ENCODE results near the gene LMX1A.
A peak's percentile ranks its signal among the peaks of the same experiment; 100 is the strongest.

LMX1A gene

GRCh38 chr1:165367375-165367993, 11.0 kb upstream of the LMX1A start:
- DNase-seq, result peak; percentile 62

DNA sequence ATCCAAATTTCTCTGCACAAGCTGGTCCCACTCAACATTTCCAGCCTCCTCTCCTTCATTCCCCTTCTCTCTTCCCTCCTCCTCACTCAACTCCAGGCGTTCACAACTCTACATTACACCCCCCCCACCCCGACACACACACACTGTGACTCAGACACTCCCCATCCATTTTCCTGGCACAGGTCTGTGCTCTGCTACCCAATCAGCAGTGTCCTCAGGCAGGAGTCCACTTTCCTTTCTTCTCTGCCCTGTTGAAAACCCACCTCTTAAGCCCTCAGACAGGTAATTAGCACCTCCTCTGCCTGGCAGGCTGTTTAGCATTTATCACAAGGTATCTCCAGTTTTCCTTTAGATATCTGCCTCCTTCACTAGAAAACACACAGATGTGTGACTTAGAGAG, 8.8 kb upstream of the LMX1A start:
- DNase-seq, result no peak

GRCh38 chr1:165364568-165365133, 8.1 kb upstream of the LMX1A start:
- no peak for DNase-seq

- no peak for DNase-seq
Measured at GRCh38 chr1:165356876-165357275, 361 bp upstream of the LMX1A start.

DNA sequence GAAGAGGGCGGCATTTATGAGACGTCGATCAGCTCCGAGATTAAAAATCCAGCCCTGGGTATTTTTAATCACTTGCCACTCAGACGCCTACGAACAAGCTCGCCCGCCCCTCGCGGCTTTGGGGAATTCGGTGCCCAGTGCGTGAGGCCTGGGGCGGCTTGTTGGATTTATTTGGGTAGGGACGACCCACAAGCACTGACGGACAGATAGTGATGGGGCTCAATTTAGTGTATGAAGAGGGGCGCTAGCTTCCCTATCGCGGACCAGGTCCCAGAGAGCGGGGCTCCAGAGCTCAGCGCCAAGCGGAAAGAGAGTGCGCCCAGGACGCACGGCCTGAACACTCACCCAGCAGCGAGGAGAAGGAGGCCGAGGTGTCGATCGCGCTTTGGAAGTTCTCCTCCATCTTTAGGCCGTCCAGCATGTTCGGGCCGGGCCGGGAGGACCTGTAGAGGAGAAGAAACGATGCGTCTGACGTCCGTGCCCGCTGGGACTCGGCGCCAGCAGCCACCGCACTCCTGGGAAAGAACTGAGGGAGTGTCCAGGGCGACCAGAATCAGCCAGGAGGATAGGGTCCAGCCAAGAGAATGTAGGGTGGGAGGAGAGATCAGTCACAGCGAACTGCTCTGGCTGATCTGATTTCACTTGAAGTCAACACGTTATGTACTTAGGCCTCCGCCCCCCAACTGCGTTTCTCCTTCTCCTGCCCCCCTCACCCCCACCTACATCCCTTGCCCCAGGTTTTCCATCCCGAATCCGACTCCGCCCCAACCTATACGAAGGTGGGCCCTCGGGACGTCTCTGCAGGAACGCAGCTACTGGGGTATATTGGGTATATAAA, 1.2 kb downstream of the LMX1A start:
- DNase-seq, result no peak

DNA sequence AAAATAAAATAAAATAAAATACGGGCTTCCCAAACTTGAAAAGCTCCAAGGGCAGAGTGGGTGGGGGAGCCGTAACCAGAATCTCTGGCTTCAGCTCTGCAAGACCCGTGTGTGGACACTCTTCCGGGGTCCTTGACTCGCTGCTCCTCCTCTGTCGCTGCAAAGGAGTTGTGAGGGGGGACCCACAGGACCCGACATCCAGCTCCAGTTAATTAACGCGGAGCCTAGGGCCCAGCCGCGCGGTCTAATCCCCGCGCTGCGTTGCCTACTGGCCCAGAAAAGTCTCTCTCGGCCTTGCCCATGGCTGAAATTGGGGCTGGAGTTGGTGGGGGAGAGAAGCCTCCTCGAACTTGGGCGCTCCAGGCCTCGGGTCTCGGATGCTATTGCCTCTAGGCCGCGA, 1.8 kb downstream of the LMX1A start:
- no peak for DNase-seq

DNA sequence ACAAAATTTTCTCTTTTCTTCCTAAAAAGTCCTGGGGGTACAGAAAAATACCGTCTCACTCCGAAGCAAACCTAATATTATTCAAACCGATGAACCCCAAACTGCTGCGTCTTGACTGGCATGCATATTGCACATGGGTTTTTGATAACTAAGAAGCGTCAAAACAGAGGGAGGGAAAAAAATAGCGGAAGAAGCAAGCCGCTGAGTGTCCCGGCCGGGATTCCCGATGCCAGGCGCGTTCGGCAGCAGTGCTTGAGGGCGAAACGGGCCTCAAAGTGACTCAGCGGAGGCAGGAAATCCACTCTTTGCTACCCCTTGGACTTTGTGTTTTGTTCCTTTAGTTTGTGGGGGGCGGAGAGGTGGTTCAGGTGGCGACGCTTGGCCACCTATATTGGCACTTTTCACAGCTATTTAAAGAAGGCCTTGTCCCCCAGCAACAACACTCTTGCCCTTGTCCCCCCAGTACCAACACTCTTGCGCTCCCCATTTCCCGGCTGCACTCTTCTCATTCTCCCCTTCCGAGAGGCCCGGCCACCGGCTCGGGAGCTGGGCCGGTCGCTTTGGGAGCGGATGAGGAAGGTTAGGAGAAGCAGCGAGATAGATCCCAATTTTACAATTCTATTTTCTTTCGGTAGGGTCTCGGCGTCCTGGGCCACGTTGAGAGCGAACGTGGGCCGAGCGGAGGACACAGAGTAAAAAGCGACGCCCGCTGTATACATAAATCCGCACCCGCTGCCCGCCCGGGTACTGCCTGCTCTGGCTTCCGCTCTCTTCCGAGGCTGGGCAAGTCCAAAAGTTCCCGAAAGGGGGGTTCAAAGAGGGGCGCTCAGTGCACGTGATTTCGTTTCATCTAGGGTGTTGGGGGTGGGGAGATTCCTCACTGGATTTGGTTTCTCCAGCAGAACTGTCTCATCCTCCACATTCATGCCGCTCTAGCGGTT, 2.5 kb downstream of the LMX1A start:
- no peak for DNase-seq

DNA sequence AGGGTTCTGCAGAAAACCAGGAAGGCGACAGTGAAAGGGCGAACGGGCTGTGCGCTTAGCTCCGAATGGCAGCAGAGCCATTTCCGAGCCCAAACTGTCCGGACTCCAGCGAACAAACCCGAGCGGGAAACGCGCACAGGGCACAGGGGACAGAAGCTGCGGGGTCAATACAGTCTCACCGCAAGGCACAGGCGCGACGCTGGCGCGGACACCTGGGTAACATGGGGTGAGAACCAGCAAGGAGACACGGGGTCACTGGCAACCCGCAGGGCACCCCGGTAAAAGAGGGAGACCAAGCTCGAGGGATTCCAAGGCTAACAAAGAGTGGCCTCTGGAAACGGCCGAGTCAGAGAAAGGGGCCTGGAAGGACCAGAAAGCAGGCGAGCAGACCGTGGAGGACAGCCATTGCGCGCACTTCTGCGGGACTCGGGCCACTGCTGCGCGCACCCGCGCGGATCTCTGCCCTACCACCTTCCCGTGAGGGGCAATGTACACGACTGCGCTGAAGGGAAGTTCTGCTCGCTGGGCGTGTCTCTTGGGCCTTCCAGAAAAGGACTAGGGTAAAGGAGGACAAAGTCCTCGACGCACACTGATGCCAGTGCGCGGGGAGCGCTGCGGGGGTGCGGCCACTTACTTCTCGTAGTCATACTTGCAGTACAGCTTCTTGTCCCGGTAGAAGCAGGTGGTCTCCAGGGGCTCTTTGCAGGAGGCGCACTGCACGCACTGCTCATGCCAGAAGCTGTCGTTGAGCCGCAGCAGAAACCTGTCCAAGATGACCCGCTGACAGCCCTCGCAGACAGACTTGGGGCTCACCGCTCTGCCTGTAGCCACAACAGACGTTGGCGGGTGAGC, 3.8 kb downstream of the LMX1A start:
- no peak for DNase-seq

GRCh38 chr1:165351863-165352441, 4.6 kb downstream of the LMX1A start:
- DNase-seq, result no peak

DNA sequence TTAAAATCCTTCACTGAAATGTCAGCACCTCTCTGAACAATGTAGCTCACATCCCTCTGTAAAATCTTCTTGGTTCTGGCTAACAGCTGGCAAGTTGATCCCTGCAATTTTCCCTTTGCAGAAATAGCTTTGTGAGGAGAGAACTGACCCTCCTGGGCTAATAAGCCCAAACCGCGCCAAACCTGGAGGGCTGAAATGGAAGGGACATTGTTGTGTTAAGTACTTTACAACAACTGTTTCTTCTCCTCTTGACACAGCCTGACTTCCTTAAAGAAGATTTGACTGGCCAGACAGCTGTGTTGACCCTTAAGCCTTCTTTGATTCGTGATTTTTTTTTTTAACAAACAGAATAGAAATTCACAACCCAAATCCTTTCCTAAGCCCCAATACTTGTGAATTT, 5.7 kb downstream of the LMX1A start:
- no peak for DNase-seq

DNA sequence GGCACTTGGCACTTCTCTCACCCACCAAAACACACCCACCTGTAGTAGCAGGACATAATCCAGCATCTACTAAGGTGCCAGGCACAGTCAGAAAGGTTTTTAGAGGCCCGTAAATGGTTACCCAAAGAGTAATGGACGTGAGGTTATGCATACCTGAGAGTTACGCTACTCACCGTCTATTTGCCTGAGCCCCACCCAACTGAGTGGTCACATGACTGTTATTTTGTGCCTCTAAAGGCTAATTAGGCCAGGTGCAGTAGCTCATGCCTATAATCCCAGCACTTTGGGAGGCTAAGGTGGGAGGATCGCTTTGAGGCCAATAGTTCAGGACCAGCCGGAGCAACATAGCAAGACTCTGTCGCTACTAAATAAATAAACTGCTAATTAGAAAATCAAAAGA, 11.0 kb downstream of the LMX1A start:
- no peak for DNase-seq

DNA sequence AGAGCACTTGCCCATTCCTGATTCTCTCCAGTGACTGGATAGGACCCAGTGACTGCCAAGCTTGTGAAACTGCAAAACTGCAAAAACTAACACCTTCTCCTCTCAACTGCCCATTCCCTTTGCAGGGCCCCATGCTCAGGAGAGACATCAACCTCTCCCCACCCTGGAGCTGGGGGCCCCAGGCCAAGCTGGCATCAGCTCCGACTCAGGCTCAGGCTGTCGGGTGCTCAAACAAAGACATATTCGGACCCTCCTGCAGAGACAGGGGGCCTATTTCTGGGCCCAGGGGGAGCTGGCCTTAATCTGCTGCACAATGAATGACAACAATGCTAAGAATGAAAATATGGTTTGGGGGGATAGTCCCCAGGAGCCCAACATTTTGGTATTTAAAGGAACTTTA, 11.8 kb downstream of the LMX1A start:
- DNase-seq, result no peak

GRCh38 chr1:165344198-165344597, 12.3 kb downstream of the LMX1A start:
- DNase-seq, result no peak

DNA sequence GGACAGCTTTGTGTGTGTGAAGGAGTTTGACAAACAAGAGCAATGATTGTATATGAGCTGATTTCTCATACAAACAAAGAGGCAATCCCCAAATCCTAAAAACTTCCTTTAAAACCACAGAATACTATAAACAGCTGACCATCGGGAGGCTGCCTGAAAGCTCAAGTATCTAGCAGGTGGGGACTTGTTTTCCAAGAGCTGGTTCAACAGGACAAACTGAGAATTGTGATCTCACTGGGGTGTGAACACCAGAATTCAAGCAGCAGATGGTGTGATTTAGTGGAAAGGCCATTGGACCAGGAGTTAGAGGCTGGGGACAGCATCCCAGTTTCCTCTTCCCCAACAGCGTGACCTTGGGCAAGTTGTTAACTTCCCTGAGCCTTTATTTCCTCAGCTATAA, 13.9 kb downstream of the LMX1A start:
- no peak for DNase-seq

- DNase-seq, result no peak
Measured at GRCh38 chr1:165342168-165342567, 14.3 kb downstream of the LMX1A start.

GRCh38 chr1:165339164-165339563, 17.4 kb downstream of the LMX1A start:
- no peak for DNase-seq

GRCh38 chr1:165330483-165330882, 26.0 kb downstream of the LMX1A start:
- DNase-seq, result no peak

GRCh38 chr1:165329104-165329503, 27.4 kb downstream of the LMX1A start:
- DNase-seq, result no peak

DNA sequence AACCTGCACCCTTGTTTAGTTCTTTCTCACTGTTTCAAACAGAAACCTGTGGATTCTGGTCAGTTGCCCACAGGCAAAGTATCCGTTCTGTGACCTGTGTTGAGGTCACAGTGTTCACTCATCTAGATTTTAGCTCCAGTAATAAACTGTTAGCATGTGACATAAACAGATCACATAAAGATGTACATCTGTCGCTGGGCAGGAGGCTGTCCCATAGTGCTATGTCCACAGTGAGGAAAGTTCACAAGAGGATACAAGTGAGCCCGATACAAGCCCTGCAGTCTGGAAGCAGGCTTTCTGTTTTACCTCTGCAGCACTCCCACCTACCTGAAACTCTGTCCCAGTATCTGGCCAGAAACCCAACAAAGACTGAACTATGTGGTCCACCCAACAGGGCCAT, 28.4 kb downstream of the LMX1A start:
- DNase-seq, result no peak

- DNase-seq, result no peak
Measured at GRCh38 chr1:165327538-165327937, 29.0 kb downstream of the LMX1A start.

DNA sequence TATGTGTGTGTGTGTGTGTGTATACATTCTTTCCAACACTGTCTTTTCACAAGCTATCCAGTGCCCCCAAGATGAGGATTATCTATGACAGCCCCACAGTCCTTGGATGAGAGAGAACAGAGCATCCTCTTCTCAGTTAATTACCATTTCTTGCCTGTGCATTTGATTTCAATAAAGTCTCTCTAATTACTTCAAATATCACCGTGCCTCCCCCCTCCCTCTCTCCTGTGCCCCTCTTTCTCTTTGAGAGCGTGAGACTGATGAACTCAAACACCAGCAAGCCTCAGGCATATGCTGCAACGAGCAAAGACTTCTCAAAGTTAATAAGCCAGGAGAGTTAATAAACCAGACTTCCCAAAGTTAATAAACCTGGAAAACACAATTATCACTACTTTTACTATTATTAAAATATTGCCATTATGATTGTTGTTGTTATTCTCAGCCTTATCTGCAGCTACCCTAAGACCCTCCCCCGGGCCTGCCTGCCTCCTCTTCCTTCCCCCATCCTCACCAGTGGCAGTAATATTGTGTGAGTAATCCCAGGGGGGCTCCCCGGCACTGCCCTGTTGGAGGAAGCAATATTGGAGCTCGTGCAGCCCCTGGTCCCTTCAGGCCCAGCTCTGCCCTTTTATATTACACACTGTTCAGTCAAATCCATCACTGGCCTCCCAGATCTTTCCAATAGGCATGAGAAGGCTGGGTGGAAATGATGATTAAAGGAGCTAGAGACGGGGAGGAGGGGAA, 30.9 kb downstream of the LMX1A start:
- DNase-seq, result no peak

Measured in fibroblast of skin of abdomen (primary cell).